Measurements from ENCODE around the gene MCC.
"Not testable (repeated sequence)": the region's sequence is repeated elsewhere in the genome, so short reads cannot be mapped to it uniquely, and the experiment has no call there.

MCC gene

GRCh38 chr5:113425909-113426308 lies 62.3 kb downstream of the MCC start:
- no peak for DNase-seq (ENCODE audit: low spot score)

- no peak for DNase-seq (ENCODE audit: low spot score)
Measured at GRCh38 chr5:113421693-113422092, 66.6 kb downstream of the MCC start.

GRCh38 chr5:113405530-113405929 lies 82.7 kb downstream of the MCC start:
- DNase-seq (ENCODE audit: low spot score) = no peak

GRCh38 chr5:113404269-113404668 lies 84.0 kb downstream of the MCC start:
- no peak for DNase-seq (ENCODE audit: low spot score)

- not testable (repeated sequence) for DNase-seq (ENCODE audit: low spot score)
Measured at GRCh38 chr5:113397986-113398385, 90.3 kb downstream of the MCC start.

- DNase-seq (ENCODE audit: low spot score) = no peak
Measured at GRCh38 chr5:113397046-113397445, 91.2 kb downstream of the MCC start.

- no peak for DNase-seq (ENCODE audit: low spot score)
Measured at GRCh38 chr5:113394658-113395057, 93.6 kb downstream of the MCC start.

GRCh38 chr5:113390224-113390623 lies 98.0 kb downstream of the MCC start:
- DNase-seq (ENCODE audit: low spot score) = no peak

- DNase-seq (ENCODE audit: low spot score) = no peak
Measured at GRCh38 chr5:113389116-113389515, 99.1 kb downstream of the MCC start.

- DNase-seq (ENCODE audit: low spot score) = no peak
Measured at GRCh38 chr5:113387844-113388243, 100.4 kb downstream of the MCC start.

- DNase-seq (ENCODE audit: low spot score) = no peak
Measured at GRCh38 chr5:113384782-113385285, 103.4 kb downstream of the MCC start.

- DNase-seq (ENCODE audit: low spot score) = no peak
Measured at GRCh38 chr5:113382731-113383130, 105.5 kb downstream of the MCC start.

GRCh38 chr5:113381791-113382190 lies 106.5 kb downstream of the MCC start:
- DNase-seq (ENCODE audit: low spot score) = no peak

- DNase-seq (ENCODE audit: low spot score) = no peak
Measured at GRCh38 chr5:113380807-113381326, 107.4 kb downstream of the MCC start.

- no peak for DNase-seq (ENCODE audit: low spot score)
Measured at GRCh38 chr5:113379936-113380806, 108.1 kb downstream of the MCC start.

GRCh38 chr5:113378959-113379541 lies 109.2 kb downstream of the MCC start:
- peak; percentile 66 for DNase-seq (ENCODE audit: low spot score)

GRCh38 chr5:113378514-113378913 lies 109.7 kb downstream of the MCC start:
- no peak for DNase-seq (ENCODE audit: low spot score)

GRCh38 chr5:113378081-113378480 lies 110.2 kb downstream of the MCC start:
- DNase-seq (ENCODE audit: low spot score) = no peak

GRCh38 chr5:113376640-113377039 lies 111.6 kb downstream of the MCC start:
- no peak for DNase-seq (ENCODE audit: low spot score)

- no peak for DNase-seq (ENCODE audit: low spot score)
Measured at GRCh38 chr5:113375480-113376060, 112.7 kb downstream of the MCC start.

GRCh38 chr5:113373426-113373825 lies 114.8 kb downstream of the MCC start:
- DNase-seq (ENCODE audit: low spot score) = no peak

GRCh38 chr5:113371721-113372196 lies 116.5 kb downstream of the MCC start:
- DNase-seq (ENCODE audit: low spot score) = no peak

- DNase-seq (ENCODE audit: low spot score) = no peak
Measured at GRCh38 chr5:113367586-113367985, 120.7 kb downstream of the MCC start.
